Pancreas (tissue), 10 donors: ENCODE measurements around the gene MAD1L1. TPM values are rescaled to one million over a fixed set of nuclear protein-coding genes. Genes with fewer than 3 reads are reported as not detected.
"Not testable (repeated sequence)": the region's sequence is repeated elsewhere in the genome, so short reads cannot be mapped to it uniquely, and the experiment has no call there.

Source experiments
- ATAC-seq, 4 donors: fragments of 200-7000 bp; cut with Tn5 transposase; one replicate each; pipeline versions ENCODE4 v1.8.0 to v1.9.1; 2020; ENCODE audit warnings: mild to moderate bottlenecking in 4 of 4, moderate library complexity in 4 of 4
- DNase-seq, 6 donors: peaks; one replicate each; pipeline ENCODE4 v3.0.0-alpha.2; 2020
- FAIRE-seq: peaks from 2 replicates; lab custom pipeline; 2012; peaks lifted over from hg19 to GRCh38; lab: Jason Lieb, UNC
- H3K27ac ChIP-seq, 4 donors: fragments of 200-600 bp; sonication (generic); 1 replicate in 3 of 4; 2 replicates in 1 of 4; pipeline versions ENCODE4 v1.5.0 to v1.8.0; 2020
- H3K27me3 ChIP-seq, 4 donors: fragments of 200-600 bp; one replicate each; pipeline ENCODE4 v1.8.0; 2021
- H3K36me3 ChIP-seq, 3 donors: fragments of 200-600 bp; sonication (generic) in 1 of 3; one replicate each; pipeline versions ENCODE4 v1.5.0 to v1.8.0; 2020 to 2021
- H3K4me1 ChIP-seq, 3 donors: fragments of 200-600 bp; one replicate each; pipeline ENCODE4 v1.8.0; 2021
- H3K4me3 ChIP-seq, 4 donors: fragments of 200-600 bp; sonication (generic) in 2 of 4; one replicate each; pipeline versions ENCODE4 v1.5.0 to v1.8.0; 2020 to 2021
- H3K9me3 ChIP-seq, 4 donors: fragments of 200-600 bp; one replicate each; pipeline ENCODE4 v1.8.0; 2021
- CTCF ChIP-seq, 4 donors: fragments of 200-600 bp; sonication (generic) in 3 of 4; IDR thresholded peaks; one replicate each; pipeline versions ENCODE4 v1.5.0 to v1.8.0; 2021; ENCODE audit warnings: antibody characterized with exemption in 4 of 4
- WGBS, 2 donors: extraction: QIAGEN DNeasy Blood & Tissue Kit; methylation state at CpG; one replicate each; pipeline ENCODE4 v1.1.7; 2013; 5-methylcytosine and 5-hydroxymethylcytosine counted together
- intact Hi-C, 3 donors: fragments of 100-400 bp; cut with DNase I; formaldehyde crosslinking; loops; one replicate each; pipeline versions ENCODE4 v1.11.1 to v1.14.2; 2022
- polyA plus RNA-seq, 2 donors: library from polyadenylated mRNA; stranded (reverse); fragments of 200-250 nt; gene quantifications; one replicate each; pipeline ENCODE4 v1.2.3, GENCODE V29; 2013
- total RNA-seq, 6 donors: library from RNA; stranded (reverse); fragmentation: NEBNext Ultra II Directional in 4 of 6; extraction: Animal tissue kit (Norgen Biotek cat#: 25700) in 4 of 6; gene quantifications; one replicate each; pipeline versions ENCODE4 v1.2.1 to v1.2.4, GENCODE V29; 2021 to 2023
- donor health status: healthy with polysubstance abuse.
- donor health status: DM: no; HTN: no; CAD: no; lungs with moderate emphysema.
- donor health status: DM: no; HTN: no; CAD: no.
- donor health status: control.
- donor health status: control.
- donor health status: Bipolar disorder and iron deficiency.
- donor health status: DM: yes; HTN: yes; CAD: no.
- donor health status: DM: no; HTN: no; CAD: no.
- donor health status: DM: no; HTN: no; CAD: no.
- donor health status: DM: yes; HTN: yes; CAD: no.

The MAD1L1 gene
- total and polyA plus RNA-seq, 8 donors, result 9.8 to 28.2 (median 11.9) TPM

- DNase-seq, result peak in 2 of 6 donors; percentile 5 to 33
- Histone ChIP-seq H3K4me3 (no peak overlapping the region), H3K4me1 (no peaks in the 10 kb centered on the region), H3K9me3 (no peaks in the 10 kb centered on the region), H3K27me3 (no peaks in the 10 kb centered on the region), H3K36me3 (no peaks in the 10 kb centered on the region), H3K27ac (no peak overlapping the region)
- intact Hi-C loops, result no loop called here
- no peak for ATAC-seq
- no peak for FAIRE-seq
- 93 to 94% methylated on average over 26 of the region's 26 CpGs for WGBS, 2 donors
- no peak for TF ChIP-seq CTCF (IDR thresholded peaks at IDR 0.05)
Measured at GRCh38 chr7:1843271-1843861, 389.4 kb downstream of the MAD1L1 start.

GRCh38 chr7:1842321-1843221 lies 390.2 kb downstream of the MAD1L1 start:
- H3K4me1 ChIP-seq, result no peaks in the 10 kb centered on the region
- no peak overlapping the region for H3K4me3 ChIP-seq
- WGBS, 2 donors, result 91 to 93% methylated on average over 31 of the region's 31 CpGs
- FAIRE-seq (no peak), ATAC-seq (no peak), DNase-seq (peak in 3 of 6 donors; percentile 10 to 53 (median 49))
- H3K27ac ChIP-seq, result no peak overlapping the region
- no peaks in the 10 kb centered on the region for H3K27me3 ChIP-seq
- H3K36me3 ChIP-seq, result no peaks in the 10 kb centered on the region
- no peaks in the 10 kb centered on the region for H3K9me3 ChIP-seq
- intact Hi-C loops, result no loop called here
- no peak for TF ChIP-seq CTCF (IDR thresholded peaks at IDR 0.05)

- not testable (repeated sequence) for H3K27ac ChIP-seq
- peak in 2 of 6 donors; percentile 10 to 28 for DNase-seq
Measured at GRCh38 chr7:1841286-1842021, 391.3 kb downstream of the MAD1L1 start.

GRCh38 chr7:1840744-1841143 lies 392.0 kb downstream of the MAD1L1 start:
- intact Hi-C loops, FAIRE-seq: not testable (repeated sequence)
- WGBS, 2 donors, result 93 to 95% methylated on average over 15 to 18 of the region's 18 CpGs

More at GRCh38 chr7:1841286-1842021, 391.3 kb downstream of the MAD1L1 start:
- ATAC-seq, H3K4me1 ChIP-seq, H3K9me3 ChIP-seq, H3K27me3 ChIP-seq, intact Hi-C loops, H3K4me3 ChIP-seq, H3K36me3 ChIP-seq, FAIRE-seq: not testable (repeated sequence)
- 94% methylated on average over 36 to 40 of the region's 40 CpGs for WGBS, 2 donors

GRCh38 chr7:1839701-1840100 lies 393.0 kb downstream of the MAD1L1 start:
- Histone ChIP-seq H3K36me3 (no peaks in the 10 kb centered on the region), H3K9me3 (no peaks in the 10 kb centered on the region), H3K4me1 (no peaks in the 10 kb centered on the region), H3K27me3 (no peaks in the 10 kb centered on the region), H3K4me3 (no peak overlapping the region), H3K27ac (no peak overlapping the region)
- TF ChIP-seq CTCF (IDR thresholded peaks at IDR 0.05), result no peak
- 91 to 97% methylated on average over 14 of the region's 14 CpGs for WGBS, 2 donors
- DNase-seq, result peak in 2 of 6 donors; percentile 12 to 64
- FAIRE-seq, result no peak
- no peak for ATAC-seq
- intact Hi-C loops, result no loop called here

More at GRCh38 chr7:1840744-1841143, 392.0 kb downstream of the MAD1L1 start:
- H3K27ac ChIP-seq, H3K4me3 ChIP-seq, H3K36me3 ChIP-seq, H3K9me3 ChIP-seq, H3K4me1 ChIP-seq, ATAC-seq, H3K27me3 ChIP-seq: not testable (repeated sequence)
- DNase-seq, result peak in 1 of 6 donors; percentile 45

GRCh38 chr7:1838911-1839531 lies 393.7 kb downstream of the MAD1L1 start:
- H3K27me3 ChIP-seq, H3K9me3 ChIP-seq, H3K4me3 ChIP-seq, ATAC-seq, H3K27ac ChIP-seq, FAIRE-seq, H3K4me1 ChIP-seq, intact Hi-C loops, H3K36me3 ChIP-seq: not testable (repeated sequence)
- peak in 2 of 6 donors; percentile 12 to 54 for DNase-seq
- WGBS, 2 donors, result 90 to 91% methylated on average over 20 to 21 of the region's 21 CpGs

- 86 to 92% methylated on average over 12 to 13 of the region's 13 CpGs for WGBS, 2 donors
- H3K4me1 ChIP-seq, H3K27me3 ChIP-seq, intact Hi-C loops, H3K4me3 ChIP-seq, H3K9me3 ChIP-seq, H3K36me3 ChIP-seq, ATAC-seq, H3K27ac ChIP-seq, FAIRE-seq: not testable (repeated sequence)
- DNase-seq, result peak in 1 of 6 donors; percentile 28
Measured at GRCh38 chr7:1838544-1838872, 394.2 kb downstream of the MAD1L1 start.
